ENCODE data around the gene CYSRT1. TPM values are rescaled to one million over a fixed set of nuclear protein-coding genes. Genes with fewer than 3 reads are reported as not detected.
A peak's percentile ranks its signal among the peaks of the same experiment; 100 is the strongest.

Gene CYSRT1
- polyA plus RNA-seq, 1 donor (not counting 4 experiments of a cell fraction or from before 2014, with no cell fraction given), result 0.80 TPM

DNA sequence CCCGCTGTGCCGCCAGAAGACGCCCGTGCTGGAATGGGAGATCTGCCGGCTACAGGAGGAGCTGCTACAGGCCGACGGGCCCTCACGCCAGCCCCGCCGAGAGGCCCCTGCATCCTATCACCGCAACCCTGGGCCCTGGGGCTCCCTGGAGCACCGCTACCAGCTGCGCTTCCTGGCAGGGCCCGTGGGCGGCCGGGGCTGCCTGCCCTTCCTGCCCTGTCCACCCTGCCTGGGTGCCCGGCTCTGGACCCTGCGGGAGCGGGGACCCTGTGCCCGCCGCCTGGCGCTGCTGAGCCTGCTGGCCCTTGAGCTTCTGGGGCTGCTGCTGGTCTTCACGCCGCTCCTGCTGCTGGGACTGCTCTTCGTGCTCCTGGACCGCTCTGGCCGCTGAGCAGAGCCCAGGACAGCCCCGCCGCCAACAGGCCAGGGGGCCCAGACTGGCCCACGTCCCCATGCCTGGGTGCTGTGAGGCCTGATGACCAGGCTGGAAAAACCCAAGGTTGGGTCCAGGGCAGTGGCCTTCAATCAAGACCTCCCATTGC lies 6.7 kb upstream of the CYSRT1 start:
- Histone ChIP-seq H3K9ac (ENCODE audit: control insufficient read depth, extremely low read depth, insufficient read depth, low read length) (no peak overlapping the region), H3K4me2 (ENCODE audit: control insufficient read depth, extremely low read depth, insufficient read depth, low read depth, low read length) (peak overlapping the region; percentile 79), H3K27me3 (ENCODE audit: control insufficient read depth, extremely low read depth, insufficient read depth, low read length) (no peaks in the 10 kb centered on the region), H3K36me3 (ENCODE audit: control insufficient read depth in 2 of 2, extremely low read depth in 1 of 2, insufficient read depth in 2 of 2, low read length in 2 of 2) (peaks cover 3 to 13% of the 10 kb centered on the region in 2 experiments), H3K9me3 (ENCODE audit: control insufficient read depth, low read depth, low read length) (no peaks in the 10 kb centered on the region), H4K20me1 (ENCODE audit: control insufficient read depth, extremely low read depth, insufficient read depth, low read length) (no peaks in the 10 kb centered on the region), H2AFZ (ENCODE audit: control insufficient read depth, low read length) (no peak overlapping the region), H3K79me2 (ENCODE audit: control insufficient read depth, insufficient read depth, low read length) (no peaks in the 10 kb centered on the region), H3K4me3 (ENCODE audit: control insufficient read depth in 2 of 3, extremely low read depth in 1 of 3, insufficient read depth in 2 of 3, low read depth in 1 of 3, low read length in 3 of 3) (no peak overlapping the region), H3K27ac (ENCODE audit: control insufficient read depth, insufficient read depth, low read length) (no peak overlapping the region), H3K9me1 (ENCODE audit: control insufficient read depth, extremely low read depth, insufficient read depth, low read length) (no peaks in the 10 kb centered on the region), H3K4me1 (ENCODE audit: control insufficient read depth, extremely low read depth, insufficient read depth, low read length) (peaks cover 26% of the 10 kb centered on the region)
- TF ChIP-seq, protein P1, sequence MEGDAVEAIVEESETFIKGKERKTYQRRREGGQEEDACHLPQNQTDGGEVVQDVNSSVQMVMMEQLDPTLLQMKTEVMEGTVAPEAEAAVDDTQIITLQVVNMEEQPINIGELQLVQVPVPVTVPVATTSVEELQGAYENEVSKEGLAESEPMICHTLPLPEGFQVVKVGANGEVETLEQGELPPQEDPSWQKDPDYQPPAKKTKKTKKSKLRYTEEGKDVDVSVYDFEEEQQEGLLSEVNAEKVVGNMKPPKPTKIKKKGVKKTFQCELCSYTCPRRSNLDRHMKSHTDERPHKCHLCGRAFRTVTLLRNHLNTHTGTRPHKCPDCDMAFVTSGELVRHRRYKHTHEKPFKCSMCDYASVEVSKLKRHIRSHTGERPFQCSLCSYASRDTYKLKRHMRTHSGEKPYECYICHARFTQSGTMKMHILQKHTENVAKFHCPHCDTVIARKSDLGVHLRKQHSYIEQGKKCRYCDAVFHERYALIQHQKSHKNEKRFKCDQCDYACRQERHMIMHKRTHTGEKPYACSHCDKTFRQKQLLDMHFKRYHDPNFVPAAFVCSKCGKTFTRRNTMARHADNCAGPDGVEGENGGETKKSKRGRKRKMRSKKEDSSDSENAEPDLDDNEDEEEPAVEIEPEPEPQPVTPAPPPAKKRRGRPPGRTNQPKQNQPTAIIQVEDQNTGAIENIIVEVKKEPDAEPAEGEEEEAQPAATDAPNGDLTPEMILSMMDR (optimal IDR thresholded peaks at IDR 0.05 in 1 of 3, IDR thresholded peaks at IDR 0.05 in 1 of 3, conservative IDR thresholded peaks at IDR 0.05 in 1 of 3; ENCODE audit: extremely low read depth in 1 of 3, insufficient read depth in 2 of 3, low read length in 3 of 3), result no peak
- TF ChIP-seq EZH2 (IDR thresholded peaks at IDR 0.05; ENCODE audit: low read length), result no peak
- dilution Hi-C loops (cut with MboI; ENCODE audit: extremely low pct_ligation_motif_present, low sequenced_read_pairs), result no loop called here
- FAIRE-seq (no peak), DNase-seq (ENCODE audit: low read depth, low spot score) (no peak)

DNA sequence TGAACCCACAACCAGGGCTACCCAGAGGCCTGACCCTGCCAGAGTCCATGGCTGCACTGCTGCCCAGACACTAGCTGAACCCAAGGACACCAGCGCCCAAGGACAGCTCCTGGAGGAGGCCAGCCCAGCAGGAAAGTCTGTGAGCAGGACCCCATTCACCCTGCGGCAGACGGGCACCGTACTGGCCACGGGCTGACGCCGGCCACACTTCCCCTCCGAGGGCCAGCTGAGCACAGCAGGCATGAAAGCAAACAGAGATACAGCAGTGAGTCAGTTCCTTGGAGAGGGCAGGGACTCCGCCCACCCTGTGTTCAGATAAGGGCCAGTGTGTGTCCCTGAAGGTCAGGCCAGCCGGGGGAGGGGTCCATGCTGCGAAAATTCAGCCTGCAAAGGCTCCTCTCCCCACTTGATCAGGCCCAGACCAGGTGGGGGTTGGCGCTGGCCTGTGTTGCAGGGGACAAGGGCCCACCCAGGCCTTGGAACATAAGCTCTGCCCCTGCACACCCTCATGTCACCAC lies 6.2 kb upstream of the CYSRT1 start:
- Histone ChIP-seq H3K9me1 (ENCODE audit: control insufficient read depth, extremely low read depth, insufficient read depth, low read length) (no peaks in the 10 kb centered on the region), H3K27ac (ENCODE audit: control insufficient read depth, insufficient read depth, low read length) (no peak overlapping the region), H3K4me3 (ENCODE audit: control insufficient read depth in 2 of 3, extremely low read depth in 1 of 3, insufficient read depth in 2 of 3, low read depth in 1 of 3, low read length in 3 of 3) (no peak overlapping the region), H3K79me2 (ENCODE audit: control insufficient read depth, insufficient read depth, low read length) (no peaks in the 10 kb centered on the region), H3K4me2 (ENCODE audit: control insufficient read depth, extremely low read depth, insufficient read depth, low read depth, low read length) (no peak overlapping the region), H4K20me1 (ENCODE audit: control insufficient read depth, extremely low read depth, insufficient read depth, low read length) (no peaks in the 10 kb centered on the region), H3K27me3 (ENCODE audit: control insufficient read depth, extremely low read depth, insufficient read depth, low read length) (no peaks in the 10 kb centered on the region), H2AFZ (ENCODE audit: control insufficient read depth, low read length) (no peak overlapping the region), H3K9me3 (ENCODE audit: control insufficient read depth, low read depth, low read length) (no peaks in the 10 kb centered on the region), H3K4me1 (ENCODE audit: control insufficient read depth, extremely low read depth, insufficient read depth, low read length) (peaks cover 27% of the 10 kb centered on the region), H3K36me3 (ENCODE audit: control insufficient read depth in 2 of 2, extremely low read depth in 1 of 2, insufficient read depth in 2 of 2, low read length in 2 of 2) (peaks cover 3 to 12% of the 10 kb centered on the region in 2 experiments), H3K9ac (ENCODE audit: control insufficient read depth, extremely low read depth, insufficient read depth, low read length) (no peak overlapping the region)
- dilution Hi-C loops (cut with MboI; ENCODE audit: extremely low pct_ligation_motif_present, low sequenced_read_pairs), result no loop called here
- DNase-seq (ENCODE audit: low read depth, low spot score), result no peak
- TF ChIP-seq EZH2 (IDR thresholded peaks at IDR 0.05; ENCODE audit: low read length), result no peak
- FAIRE-seq, result no peak
